HG03066 (cell line): ENCODE measurements around the gene TRAF2.

Source experiments
- ATAC-seq: cut with Tn5 transposase; IDR thresholded peaks from one replicate; pipeline ENCODE4 v1.9.1; 2021; ENCODE audit warnings: low read depth; ENCODE audit not compliant: unreplicated experiment

TRAF2 gene

GRCh38 chr9:136946228-136947027 is 60.1 kb downstream of the TRAF2 start:
- no peak for ATAC-seq

- ATAC-seq: no peak
Measured at GRCh38 chr9:136947028-136947891, 60.9 kb downstream of the TRAF2 start.

DNA sequence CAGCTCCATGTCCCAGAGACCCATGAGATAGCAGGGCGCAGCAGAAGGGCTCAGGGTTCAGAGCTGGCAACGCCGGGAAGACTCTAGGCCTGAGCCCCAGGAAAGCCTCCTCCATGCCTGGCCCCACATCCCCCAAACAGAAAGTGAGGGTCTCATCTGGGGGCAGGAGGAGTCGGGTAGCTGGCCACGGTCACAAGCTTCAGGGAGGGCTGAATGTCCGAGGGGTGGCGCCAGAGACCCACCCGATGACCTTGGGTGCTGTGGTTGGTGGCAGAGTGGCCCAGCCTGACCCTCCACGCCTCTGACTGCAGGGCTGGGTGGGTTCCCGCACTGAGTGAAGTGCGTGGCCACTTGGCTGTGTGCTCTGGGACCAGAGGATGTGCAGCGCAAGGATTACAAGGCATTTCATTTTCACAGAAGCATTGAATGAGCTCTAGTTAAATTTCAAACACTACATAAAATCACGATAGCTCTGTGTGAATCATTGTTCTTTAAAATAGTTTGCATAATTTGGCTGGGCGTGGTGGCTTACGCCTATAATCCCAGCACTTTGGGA is 61.7 kb downstream of the TRAF2 start:
- ATAC-seq: no peak

DNA sequence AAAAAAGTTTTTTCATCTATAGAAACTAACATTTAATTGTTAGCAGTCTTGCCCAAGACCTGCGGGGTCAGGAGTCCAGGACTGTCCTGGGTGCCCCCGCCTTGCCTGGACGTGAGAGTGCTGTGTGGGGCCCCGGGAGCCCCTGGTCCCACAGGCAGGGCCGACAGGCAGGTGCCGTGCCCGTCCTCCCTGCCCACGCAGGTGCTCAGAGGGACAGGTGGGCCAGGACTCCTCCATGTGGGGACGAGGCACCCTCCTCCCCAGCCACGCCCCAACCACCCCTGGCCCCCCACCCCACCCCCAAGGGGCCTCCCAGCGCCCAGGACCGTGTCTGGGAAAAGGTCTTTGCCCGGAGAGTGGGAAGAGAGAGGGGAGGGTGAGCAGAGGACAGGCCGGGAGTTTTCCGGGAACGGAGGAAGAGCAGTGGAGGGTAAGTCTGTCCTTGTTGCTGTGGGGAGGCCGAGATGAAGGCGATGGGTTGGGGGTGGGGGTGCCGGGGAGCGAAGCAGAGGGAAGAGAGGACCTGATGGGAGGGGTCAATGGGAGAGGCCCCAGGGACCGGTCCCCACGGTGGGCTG is 63.0 kb downstream of the TRAF2 start:
- no peak for ATAC-seq

DNA sequence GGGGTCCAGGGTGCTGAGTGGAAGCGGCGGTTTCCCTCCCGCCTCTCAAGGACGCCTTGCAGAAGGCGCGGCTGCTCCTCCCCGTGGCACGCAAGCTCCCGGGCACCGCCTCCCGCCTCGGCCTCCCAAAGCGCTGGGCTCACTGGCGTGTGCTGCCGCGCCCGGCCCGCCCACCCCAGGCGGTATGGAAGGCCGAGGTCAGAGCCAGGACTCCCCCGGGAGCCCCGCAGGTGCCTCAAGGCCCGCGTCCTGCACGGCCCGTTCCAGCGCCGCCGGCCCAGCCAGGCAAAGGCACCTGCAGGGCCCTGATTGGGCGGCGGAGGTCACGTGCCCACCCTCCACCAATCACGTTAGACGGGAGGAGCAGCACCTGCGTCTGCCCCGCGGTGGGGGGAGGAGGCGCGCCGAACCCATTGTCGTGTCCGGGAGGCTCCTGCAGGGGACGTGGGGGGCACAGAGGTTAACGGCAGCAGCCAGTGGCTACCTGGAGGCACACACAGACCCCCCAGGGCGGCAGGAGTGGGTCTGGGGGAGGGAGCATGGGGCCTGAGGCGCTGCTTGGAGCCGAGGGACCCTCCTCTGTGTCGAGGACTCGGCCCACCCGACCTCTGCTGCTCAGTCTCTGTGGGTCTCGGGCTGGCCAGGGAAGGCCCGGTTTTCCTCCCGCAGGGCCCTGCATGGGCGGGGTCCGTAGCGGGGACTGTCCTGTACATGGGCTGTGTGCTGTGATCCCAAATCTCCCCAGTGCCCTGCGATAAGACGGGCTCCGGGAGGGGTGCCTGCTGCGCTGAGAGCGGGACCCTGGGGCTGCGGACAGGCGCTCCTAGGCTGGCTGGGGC is 63.7 kb downstream of the TRAF2 start:
- ATAC-seq: peak; percentile 81

GRCh38 chr9:136950656-136951276 is 64.5 kb downstream of the TRAF2 start:
- no peak for ATAC-seq

DNA sequence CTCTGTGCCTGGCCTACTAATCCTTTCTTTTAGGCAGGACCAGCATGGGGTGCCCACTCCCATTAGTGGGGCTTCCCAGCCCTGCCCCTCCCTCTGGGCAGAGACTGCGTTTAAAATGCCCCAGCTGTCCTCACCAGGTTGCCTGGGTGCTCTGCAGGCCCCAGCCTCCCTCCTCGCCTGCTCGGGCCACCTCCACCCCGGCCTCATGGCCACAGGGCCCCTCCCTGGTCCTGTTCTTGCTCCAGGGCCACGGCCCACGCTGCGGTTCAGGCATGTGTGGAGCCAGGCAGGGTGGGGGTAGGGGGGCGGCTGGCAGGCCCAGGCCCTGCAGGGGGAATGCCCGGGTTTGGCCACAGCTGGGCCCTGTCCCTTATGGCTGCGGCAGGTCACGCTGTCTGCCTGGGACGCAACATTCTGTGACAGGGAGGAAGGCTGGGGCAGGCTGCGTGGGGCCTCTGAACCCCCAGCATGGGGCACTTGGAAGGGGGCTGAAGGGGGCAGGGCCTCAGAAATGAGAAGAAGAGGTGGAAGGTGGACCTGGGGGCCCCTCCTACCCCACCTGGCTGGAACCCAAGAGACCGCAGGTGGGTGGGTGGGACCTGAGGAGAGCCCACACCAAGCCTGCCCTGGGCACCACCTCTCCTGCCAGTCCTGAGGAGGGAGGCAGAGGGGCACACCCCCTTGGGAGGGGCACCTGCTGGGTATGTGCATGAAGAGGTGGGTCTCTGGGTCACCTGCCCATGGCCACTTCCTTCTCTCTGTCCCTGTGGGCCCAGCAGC is 65.4 kb downstream of the TRAF2 start, which contains the start of gene LCN12:
Gene LCN12 (plus strand): TSS at position 733 of the 780 bp plus-strand sequence. CDS start 55 bp downstream, outside the sequence.
- no peak for ATAC-seq

GRCh38 chr9:136952321-136952850 is 66.1 kb downstream of the TRAF2 start:
- no peak for ATAC-seq

GRCh38 chr9:136952876-136953770 is 66.8 kb downstream of the TRAF2 start:
- ATAC-seq: no peak

- no peak for ATAC-seq
Measured at GRCh38 chr9:136953771-136954269, 67.5 kb downstream of the TRAF2 start.

GRCh38 chr9:136954270-136955083 is 68.2 kb downstream of the TRAF2 start:
- ATAC-seq: no peak

- ATAC-seq: no peak
Measured at GRCh38 chr9:136955202-136955942, 69.1 kb downstream of the TRAF2 start.

- no peak for ATAC-seq
Measured at GRCh38 chr9:136955943-136956335, 69.6 kb downstream of the TRAF2 start.

GRCh38 chr9:136956604-136957003 is 70.3 kb downstream of the TRAF2 start:
- ATAC-seq: no peak

- no peak for ATAC-seq
Measured at GRCh38 chr9:136957461-136957860, 71.1 kb downstream of the TRAF2 start.

DNA sequence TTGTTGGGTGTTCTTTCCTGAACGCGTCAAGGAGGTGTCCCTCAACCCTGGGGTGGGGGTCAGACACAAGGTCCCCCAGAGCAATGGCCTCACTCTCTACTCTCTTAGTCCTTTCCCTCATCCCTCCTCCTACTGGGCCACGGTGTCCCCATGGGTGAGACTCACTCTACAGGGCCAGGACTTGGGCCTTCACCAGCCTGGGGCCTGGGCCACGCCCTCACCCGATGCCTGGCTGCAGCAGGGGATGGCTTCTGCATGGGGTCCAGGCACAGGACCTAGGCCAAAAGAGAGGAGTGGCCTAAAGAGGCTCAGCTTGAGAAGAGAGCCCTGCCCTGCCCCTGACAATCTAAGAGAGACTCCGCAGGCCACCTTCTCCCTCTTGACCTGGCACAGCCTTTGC is 71.6 kb downstream of the TRAF2 start:
- no peak for ATAC-seq
